Fibroblast of villous mesenchyme (primary cell): ENCODE measurements around the gene CDX2. TPM values are rescaled to one million over a fixed set of nuclear protein-coding genes. Genes with fewer than 3 reads are reported as not detected.

Source experiments
- DNase-seq: peaks from one replicate; pipeline ENCODE4 v3.0.0-alpha.2; 2010; ENCODE audit warnings: low read depth
- H3K4me3 ChIP-seq: 2 replicates; pipeline ENCODE4 v1.5.1; 2011; ENCODE audit warnings: low read depth, mild to moderate bottlenecking, low read length
- CTCF ChIP-seq: IDR thresholded peaks from 2 replicates; pipeline ENCODE4 v1.5.1; 2012; ENCODE audit warnings: low read depth, mild to moderate bottlenecking, low read length; ENCODE audit not compliant: insufficient read depth
- total RNA-seq: library from RNA; depleted of rRNA; stranded (reverse); fragments of >200 nt; gene quantifications from 2 replicates; pipeline ENCODE4 v1.2.3, GENCODE V29; 2012

CDX2 gene
- total RNA-seq, 1 donor: not detected

DNA sequence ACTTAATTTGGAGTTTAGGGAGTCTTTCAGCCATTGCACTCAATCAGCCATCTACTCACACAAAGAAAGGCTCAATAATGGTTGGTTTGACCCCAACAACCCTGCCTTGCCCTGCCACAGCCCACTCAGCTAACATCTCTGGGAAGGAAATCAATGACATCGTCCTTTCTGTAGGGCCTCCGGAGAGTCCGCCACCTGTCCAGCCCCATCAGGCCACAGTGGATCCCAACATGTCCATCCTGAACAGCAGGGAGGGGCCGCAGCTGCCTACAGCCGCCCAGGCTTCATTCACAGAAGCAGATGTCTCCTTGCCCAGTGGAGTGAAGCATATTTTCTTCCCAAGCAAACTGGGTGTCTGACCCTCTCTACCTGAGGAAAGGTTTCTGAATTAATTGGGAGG is 4.2 kb upstream of the CDX2 start:
- DNase-seq: no peak
- no peak for TF ChIP-seq CTCF
- no peak overlapping the region for H3K4me3 ChIP-seq

GRCh38 chr13:27972478-27972820 is 3.3 kb upstream of the CDX2 start:
- no peak overlapping the region for H3K4me3 ChIP-seq
- no peak for DNase-seq
- no peak for TF ChIP-seq CTCF

DNA sequence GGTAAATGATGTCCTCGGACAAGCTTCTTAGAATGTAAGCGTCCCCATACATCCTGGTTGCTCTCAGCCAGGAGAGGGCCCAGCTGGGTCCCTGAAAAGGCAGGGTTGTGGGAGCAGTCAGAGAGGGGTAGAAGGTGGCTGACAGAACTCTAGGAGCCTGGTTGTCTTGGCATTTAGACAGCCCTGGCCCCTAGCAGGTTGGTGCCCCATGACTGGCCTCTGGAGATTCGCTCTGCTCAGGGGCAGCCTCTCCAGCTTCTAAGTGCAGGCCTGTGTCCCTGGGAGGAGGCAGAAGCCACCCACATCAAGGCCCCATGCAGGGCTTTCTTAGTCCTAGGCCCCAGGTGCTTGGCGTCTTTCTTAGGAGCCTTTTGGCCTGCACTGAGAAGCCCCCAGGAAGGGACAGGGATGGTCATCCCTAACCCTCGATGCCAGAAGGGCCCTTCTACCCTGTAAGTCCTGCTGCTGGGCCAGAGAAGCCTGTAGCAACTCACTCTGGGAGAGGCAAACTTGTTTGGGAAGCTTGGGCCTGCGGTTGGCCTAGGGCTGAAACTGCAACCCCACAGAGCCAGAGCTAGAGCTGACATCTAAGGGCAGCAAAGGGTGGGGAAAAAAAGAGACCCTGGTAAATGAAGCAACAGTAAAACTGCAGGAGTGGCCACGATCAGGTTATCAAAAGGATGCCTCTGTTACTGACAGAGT is 2.8 kb upstream of the CDX2 start:
- no peak for TF ChIP-seq CTCF
- H3K4me3 ChIP-seq: no peak overlapping the region
- DNase-seq: no peak

- H3K4me3 ChIP-seq: no peak overlapping the region
- no peak for TF ChIP-seq CTCF
- no peak for DNase-seq
These were observed 2.1 kb upstream of the CDX2 start for GRCh38 chr13:27971236-27971645.

- DNase-seq: no peak
- TF ChIP-seq CTCF: no peak
- no peak overlapping the region for H3K4me3 ChIP-seq
These were observed 1.5 kb upstream of the CDX2 start for GRCh38 chr13:27970382-27971235.

- no peak for DNase-seq
- no peak for TF ChIP-seq CTCF
- H3K4me3 ChIP-seq: no peak overlapping the region
These were observed 733 bp upstream of the CDX2 start for GRCh38 chr13:27969866-27970229.
